Neural progenitor cell (in vitro differentiated cells): Measurements from ENCODE around the gene IRF2BP2. TPM values are rescaled to one million over a fixed set of nuclear protein-coding genes. Genes with fewer than 3 reads are reported as not detected.

Source experiments
- DNase-seq: peaks from one replicate; pipeline ENCODE4 v3.0.0-alpha.2; 2016; ENCODE audit warnings: low spot score
- H2AFZ ChIP-seq: fragments of 200-600 bp; sonication (generic); replicated peaks from 2 replicates; pipeline ENCODE4 v1.6.1; 2016; ENCODE audit warnings: antibody characterized with exemption
- H3F3A ChIP-seq: fragments of 200-600 bp; sonication (generic); 2 replicates; pipeline ENCODE4 v1.6.1; 2016; ENCODE audit warnings: antibody characterized with exemption, low read depth
- H3K27ac ChIP-seq: fragments of 200-600 bp; sonication (generic); 2 replicates; pipeline ENCODE4 v1.5.1; 2016; ENCODE audit warnings: mild to moderate bottlenecking
- H3K27me3 ChIP-seq: fragments of 200-600 bp; sonication (generic); 2 replicates; pipeline ENCODE4 v1.6.1; 2016; ENCODE audit warnings: mild to moderate bottlenecking, moderate library complexity
- H3K36me3 ChIP-seq: fragments of 200-600 bp; sonication (generic); 2 replicates; pipeline ENCODE4 v1.5.1; 2016
- H3K4me1 ChIP-seq: fragments of 200-600 bp; sonication (generic); 2 replicates; pipeline ENCODE4 v1.6.1; 2016; ENCODE audit warnings: mixed run types
- H3K4me2 ChIP-seq: fragments of 200-600 bp; sonication (generic); 2 replicates; pipeline ENCODE4 v1.6.1; 2016
- H3K4me3 ChIP-seq: fragments of 200-600 bp; sonication (generic); 2 replicates; pipeline ENCODE4 v1.5.1; 2016
- H3K79me2 ChIP-seq: fragments of 200-600 bp; sonication (generic); 2 replicates; pipeline ENCODE4 v1.6.1; 2016; ENCODE audit warnings: low read depth
- H3K9ac ChIP-seq: fragments of 200-600 bp; sonication (generic); 2 replicates; pipeline ENCODE4 v1.6.1; 2016
- H3K9me3 ChIP-seq: fragments of 200-600 bp; sonication (generic); 2 replicates; pipeline ENCODE4 v1.5.1; 2016; ENCODE audit warnings: low read depth
- H4K20me1 ChIP-seq: fragments of 200-600 bp; sonication (generic); 2 replicates; pipeline ENCODE4 v1.6.1; 2016; ENCODE audit warnings: low read depth
- H3K27ac Mint-ChIP-seq: 3 replicates; pipeline ENCODE4 v1.8.0; 2021; ENCODE audit warnings: mixed read lengths
- H3K27me3 Mint-ChIP-seq: 2 replicates; pipeline ENCODE4 v1.8.0; 2022; ENCODE audit warnings: low read depth, mild to moderate bottlenecking, inconsistent platforms, moderate library complexity, mixed read lengths; ENCODE audit not compliant: insufficient read depth
- H3K36me3 Mint-ChIP-seq: 3 replicates; pipeline ENCODE4 v1.8.0; 2021; ENCODE audit warnings: mixed read lengths
- H3K4me1 Mint-ChIP-seq: 3 replicates; pipeline ENCODE4 v1.8.0; 2021; ENCODE audit warnings: mixed read lengths
- H3K4me3 Mint-ChIP-seq: 3 replicates; pipeline ENCODE4 v1.8.0; 2021; ENCODE audit warnings: mild to moderate bottlenecking, moderate library complexity, mixed read lengths
- H3K9me3 Mint-ChIP-seq: 3 replicates; pipeline ENCODE4 v1.8.0; 2020; ENCODE audit warnings: mixed read lengths
- EZH2 ChIP-seq: fragments of 200-600 bp; sonication (generic); IDR thresholded peaks from 2 replicates; pipeline ENCODE4 v1.6.1; 2017; ENCODE audit warnings: antibody characterized with exemption, mild to moderate bottlenecking, moderate library complexity
- EZH2phosphoT487 ChIP-seq: fragments of 200-600 bp; sonication (generic); IDR thresholded peaks from 2 replicates; pipeline ENCODE4 v1.6.1; 2017; ENCODE audit warnings: antibody characterized with exemption
- total RNA-seq: library from RNA; depleted of rRNA; stranded (reverse); fragments of >200 nt; gene quantifications from 2 replicates; pipeline ENCODE4 v1.2.3, GENCODE V29; 2015; ENCODE audit warnings: low replicate concordance
- TF ChIP-seq, protein P1 (sequence below): fragments of 200-600 bp; sonication (generic); IDR thresholded peaks from 2 replicates; pipeline ENCODE4 v1.5.1; 2017; ENCODE audit warnings: antibody characterized with exemption, mild to moderate bottlenecking

Gene IRF2BP2
- total RNA-seq, 1 donor from 2014 or later, result 22.9 TPM

DNA sequence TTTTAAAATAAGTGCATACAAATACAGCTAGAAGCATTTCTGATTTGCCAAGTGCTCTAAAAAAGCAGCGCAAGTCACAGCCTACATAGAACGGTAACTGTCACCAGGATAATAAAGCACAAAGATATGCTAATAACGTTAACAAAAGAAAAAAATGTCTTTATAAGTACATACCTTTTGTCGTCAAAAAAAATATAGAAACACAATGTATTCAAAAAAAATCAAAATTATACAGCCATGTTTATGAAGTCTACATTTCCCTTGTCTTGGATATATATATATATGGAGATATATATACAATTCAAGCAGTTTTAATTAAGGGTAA, 3.2 kb downstream of the IRF2BP2 start:
- peaks cover 10% of the 10 kb centered on the region for H3K27me3 Mint-ChIP-seq
- Histone ChIP-seq H3K27ac (no peak overlapping the region), H3K27me3 (no peaks in the 10 kb centered on the region), H3K36me3 (peaks cover 4% of the 10 kb centered on the region), H3F3A (peaks cover 36% of the 10 kb centered on the region), H2AFZ (no peak overlapping the region), H3K4me3 (peak overlapping the region; percentile 62), H4K20me1 (peaks cover 63% of the 10 kb centered on the region), H3K9me3 (no peaks in the 10 kb centered on the region), H3K9ac (no peak overlapping the region), H3K79me2 (peaks cover 68% of the 10 kb centered on the region), H3K4me2 (peak overlapping the region; percentile 96), H3K4me1 (peaks cover 58% of the 10 kb centered on the region)
- H3K27ac Mint-ChIP-seq, result no peak overlapping the region
- no peak for DNase-seq
- H3K4me1 Mint-ChIP-seq, result peaks cover 71% of the 10 kb centered on the region
- peaks cover 3% of the 10 kb centered on the region for H3K9me3 Mint-ChIP-seq
- peak overlapping the region; percentile 96 for H3K4me3 Mint-ChIP-seq
- TF ChIP-seq EZH2phosphoT487, result no peak
- TF ChIP-seq, protein P1, sequence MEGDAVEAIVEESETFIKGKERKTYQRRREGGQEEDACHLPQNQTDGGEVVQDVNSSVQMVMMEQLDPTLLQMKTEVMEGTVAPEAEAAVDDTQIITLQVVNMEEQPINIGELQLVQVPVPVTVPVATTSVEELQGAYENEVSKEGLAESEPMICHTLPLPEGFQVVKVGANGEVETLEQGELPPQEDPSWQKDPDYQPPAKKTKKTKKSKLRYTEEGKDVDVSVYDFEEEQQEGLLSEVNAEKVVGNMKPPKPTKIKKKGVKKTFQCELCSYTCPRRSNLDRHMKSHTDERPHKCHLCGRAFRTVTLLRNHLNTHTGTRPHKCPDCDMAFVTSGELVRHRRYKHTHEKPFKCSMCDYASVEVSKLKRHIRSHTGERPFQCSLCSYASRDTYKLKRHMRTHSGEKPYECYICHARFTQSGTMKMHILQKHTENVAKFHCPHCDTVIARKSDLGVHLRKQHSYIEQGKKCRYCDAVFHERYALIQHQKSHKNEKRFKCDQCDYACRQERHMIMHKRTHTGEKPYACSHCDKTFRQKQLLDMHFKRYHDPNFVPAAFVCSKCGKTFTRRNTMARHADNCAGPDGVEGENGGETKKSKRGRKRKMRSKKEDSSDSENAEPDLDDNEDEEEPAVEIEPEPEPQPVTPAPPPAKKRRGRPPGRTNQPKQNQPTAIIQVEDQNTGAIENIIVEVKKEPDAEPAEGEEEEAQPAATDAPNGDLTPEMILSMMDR, result no peak
- no peak for TF ChIP-seq EZH2
- H3K36me3 Mint-ChIP-seq, result peaks cover 26% of the 10 kb centered on the region

DNA sequence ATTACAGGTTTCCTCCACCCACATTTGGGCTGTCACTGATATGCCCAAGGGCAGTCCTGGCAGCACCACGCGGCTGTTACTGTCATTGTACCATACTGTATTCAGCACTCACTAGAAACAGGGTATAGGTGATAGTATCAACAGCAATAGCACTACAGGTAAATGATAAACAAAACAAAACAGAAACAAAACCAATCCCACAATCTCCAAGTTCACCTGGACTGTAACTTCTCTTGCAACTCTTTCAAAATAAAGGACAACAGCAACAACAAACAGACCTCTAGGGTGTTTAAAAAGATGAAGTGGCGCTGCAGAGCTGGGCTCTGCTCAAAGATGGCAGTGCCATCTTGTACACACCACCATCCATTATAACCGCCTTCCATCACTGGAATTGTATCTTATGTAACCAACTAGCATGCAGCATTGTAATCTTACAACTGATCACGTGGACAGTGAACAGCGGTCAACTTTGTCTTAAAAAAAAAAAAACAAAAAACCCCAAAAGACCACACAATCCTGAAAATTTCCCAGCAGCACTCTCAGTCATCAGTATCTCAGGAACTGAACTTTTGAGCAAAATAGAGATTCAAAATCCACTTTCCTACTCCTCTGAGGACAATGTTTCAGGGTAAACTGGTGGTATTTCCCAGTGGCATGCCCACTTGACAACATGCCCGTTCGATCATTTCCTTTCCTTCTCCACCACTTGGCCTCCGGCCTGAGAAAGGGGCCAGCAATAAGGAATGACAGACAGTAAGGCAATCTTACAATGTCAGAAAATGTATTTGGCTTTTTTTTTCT, 3.8 kb downstream of the IRF2BP2 start:
- no peak overlapping the region for H3K27ac ChIP-seq
- H3F3A ChIP-seq, result peaks cover 36% of the 10 kb centered on the region
- Mint-ChIP-seq H3K9me3 (peaks cover 3% of the 10 kb centered on the region), H3K27me3 (peaks cover 10% of the 10 kb centered on the region), H3K27ac (no peak overlapping the region), H3K36me3 (peaks cover 26% of the 10 kb centered on the region), H3K4me1 (peaks cover 71% of the 10 kb centered on the region), H3K4me3 (peak overlapping the region; percentile 96)
- H4K20me1 ChIP-seq, result peaks cover 63% of the 10 kb centered on the region
- no peak for TF ChIP-seq EZH2
- TF ChIP-seq, protein P1, result no peak
- H3K4me1 ChIP-seq, result peaks cover 53% of the 10 kb centered on the region
- H3K9ac ChIP-seq, result no peak overlapping the region
- H3K79me2 ChIP-seq, result peaks cover 68% of the 10 kb centered on the region
- no peak for DNase-seq
- H3K4me3 ChIP-seq, result peak overlapping the region; percentile 62
- H3K27me3 ChIP-seq, result no peaks in the 10 kb centered on the region
- peak overlapping the region; percentile 96 for H3K4me2 ChIP-seq
- H3K9me3 ChIP-seq, result no peaks in the 10 kb centered on the region
- H3K36me3 ChIP-seq, result peaks cover 4% of the 10 kb centered on the region
- H2AFZ ChIP-seq, result no peak overlapping the region

- Histone ChIP-seq H3K4me1 (peaks cover 60% of the 10 kb centered on the region), H3K27ac (no peak overlapping the region), H3K4me2 (peak overlapping the region; percentile 96), H4K20me1 (peaks cover 63% of the 10 kb centered on the region), H3K27me3 (no peaks in the 10 kb centered on the region), H3K9ac (no peak overlapping the region), H3K9me3 (no peaks in the 10 kb centered on the region), H3K4me3 (peak overlapping the region; percentile 62), H3K36me3 (peaks cover 4% of the 10 kb centered on the region), H3F3A (peaks cover 36% of the 10 kb centered on the region), H2AFZ (no peak overlapping the region), H3K79me2 (peaks cover 68% of the 10 kb centered on the region)
- Mint-ChIP-seq H3K9me3 (peaks cover 3% of the 10 kb centered on the region), H3K4me1 (peaks cover 77% of the 10 kb centered on the region), H3K27me3 (peaks cover 9% of the 10 kb centered on the region), H3K36me3 (peaks cover 26% of the 10 kb centered on the region), H3K4me3 (peak overlapping the region; percentile 96), H3K27ac (no peak overlapping the region)
- TF ChIP-seq, protein P1, result no peak
- no peak for TF ChIP-seq EZH2
- TF ChIP-seq EZH2phosphoT487, result no peak
- no peak for DNase-seq
These were observed 4.5 kb downstream of the IRF2BP2 start for GRCh38 chr1:234605399-234605982.
